ENCODE results near the gene ARHGAP8. TPM values are rescaled to one million over a fixed set of nuclear protein-coding genes. Genes with fewer than 3 reads are reported as not detected.

ARHGAP8 gene
- total RNA-seq, 2 experiments from 2014 or later = not detected

GRCh38 chr22:44736581-44737405 is 15.6 kb upstream of the ARHGAP8 start:
- BruUV-seq (replicated peaks) = no TSS peak
- CTCF ChIA-PET (ENCODE audit: unreplicated experiment) = no interaction called here
- intact Hi-C loops (cut with micrococcal nuclease; ENCODE audit: unreplicated experiment) = no loop called here

GRCh38 chr22:44737406-44738346 is 14.7 kb upstream of the ARHGAP8 start:
- no peak for DNase-seq (ENCODE audit: low spot score)
- Histone ChIP-seq H4K20me1 (ENCODE audit: insufficient read depth, low read length) (no peaks in the 10 kb centered on the region), H3K79me2 (ENCODE audit: insufficient read depth, low read depth, low read length) (no peaks in the 10 kb centered on the region), H3K9me3 (ENCODE audit: low read length) (no peaks in the 10 kb centered on the region), H3K27ac (ENCODE audit: low read depth, low read length, poor library complexity, severe bottlenecking) (no peak overlapping the region), H3K4me3 (ENCODE audit: low read depth, low read length, poor library complexity, severe bottlenecking) (no peak overlapping the region), H3K36me3 (ENCODE audit: insufficient read depth, low read length) (no peaks in the 10 kb centered on the region), H3K9me2 (ENCODE audit: insufficient read depth, low read length) (no peaks in the 10 kb centered on the region), H3K4me2 (ENCODE audit: low read length) (no peak overlapping the region), H2AFZ (ENCODE audit: low read length) (no peak overlapping the region), H3K4me1 (ENCODE audit: insufficient read depth, low read length, poor library complexity, severe bottlenecking) (no peaks in the 10 kb centered on the region)
- TF ChIP-seq, protein P1, sequence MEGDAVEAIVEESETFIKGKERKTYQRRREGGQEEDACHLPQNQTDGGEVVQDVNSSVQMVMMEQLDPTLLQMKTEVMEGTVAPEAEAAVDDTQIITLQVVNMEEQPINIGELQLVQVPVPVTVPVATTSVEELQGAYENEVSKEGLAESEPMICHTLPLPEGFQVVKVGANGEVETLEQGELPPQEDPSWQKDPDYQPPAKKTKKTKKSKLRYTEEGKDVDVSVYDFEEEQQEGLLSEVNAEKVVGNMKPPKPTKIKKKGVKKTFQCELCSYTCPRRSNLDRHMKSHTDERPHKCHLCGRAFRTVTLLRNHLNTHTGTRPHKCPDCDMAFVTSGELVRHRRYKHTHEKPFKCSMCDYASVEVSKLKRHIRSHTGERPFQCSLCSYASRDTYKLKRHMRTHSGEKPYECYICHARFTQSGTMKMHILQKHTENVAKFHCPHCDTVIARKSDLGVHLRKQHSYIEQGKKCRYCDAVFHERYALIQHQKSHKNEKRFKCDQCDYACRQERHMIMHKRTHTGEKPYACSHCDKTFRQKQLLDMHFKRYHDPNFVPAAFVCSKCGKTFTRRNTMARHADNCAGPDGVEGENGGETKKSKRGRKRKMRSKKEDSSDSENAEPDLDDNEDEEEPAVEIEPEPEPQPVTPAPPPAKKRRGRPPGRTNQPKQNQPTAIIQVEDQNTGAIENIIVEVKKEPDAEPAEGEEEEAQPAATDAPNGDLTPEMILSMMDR (conservative IDR thresholded peaks at IDR 0.05; ENCODE audit: low read length) = no peak
- TF ChIP-seq EZH2phosphoT487 (IDR thresholded peaks at IDR 0.05; ENCODE audit: borderline replicate concordance, low read depth, low read length) = no peak
- BruUV-seq (replicated peaks) = no TSS peak
- ChIA-PET CTCF (ENCODE audit: unreplicated experiment) (no interaction called here), POLR2A (no interaction called here)
- intact Hi-C loops (cut with micrococcal nuclease; ENCODE audit: unreplicated experiment) = no loop called here

More at GRCh38 chr22:44736581-44737405, 15.6 kb upstream of the ARHGAP8 start:
- no peak for TF ChIP-seq EZH2phosphoT487 (IDR thresholded peaks at IDR 0.05; ENCODE audit: borderline replicate concordance, low read depth, low read length)
- TF ChIP-seq, protein P1 (conservative IDR thresholded peaks at IDR 0.05; ENCODE audit: low read length) = no peak
- H2AFZ ChIP-seq (ENCODE audit: low read length) = no peak overlapping the region
- no peaks in the 10 kb centered on the region for H3K9me2 ChIP-seq (ENCODE audit: insufficient read depth, low read length)
- DNase-seq (ENCODE audit: low spot score) = no peak
- H3K4me3 ChIP-seq (ENCODE audit: low read depth, low read length, poor library complexity, severe bottlenecking) = no peak overlapping the region
- H3K27ac ChIP-seq (ENCODE audit: low read depth, low read length, poor library complexity, severe bottlenecking) = no peak overlapping the region
- H4K20me1 ChIP-seq (ENCODE audit: insufficient read depth, low read length) = no peaks in the 10 kb centered on the region
- H3K9me3 ChIP-seq (ENCODE audit: low read length) = no peaks in the 10 kb centered on the region
- H3K36me3 ChIP-seq (ENCODE audit: insufficient read depth, low read length) = no peaks in the 10 kb centered on the region
- POLR2A ChIA-PET = no interaction called here
- no peak overlapping the region for H3K4me2 ChIP-seq (ENCODE audit: low read length)
- no peaks in the 10 kb centered on the region for H3K4me1 ChIP-seq (ENCODE audit: insufficient read depth, low read length, poor library complexity, severe bottlenecking)
- no peaks in the 10 kb centered on the region for H3K79me2 ChIP-seq (ENCODE audit: insufficient read depth, low read depth, low read length)
